HepG2 (cell line): ENCODE results near the gene CARD16. TPM values are rescaled to one million over a fixed set of nuclear protein-coding genes. Genes with fewer than 3 reads are reported as not detected.

Experiments
- ELF1 ChIP-seq: sonication (generic); formaldehyde crosslinking; IDR thresholded peaks from 2 replicates; pipeline ENCODE4 v1.4.0; 2020; ENCODE audit warnings: missing genetic modification reagents
- HMG20A ChIP-seq: IDR thresholded peaks from 2 replicates; pipeline ENCODE4 v1.6.1; 2016; ENCODE audit warnings: borderline replicate concordance
- HNRNPLL ChIP-seq: fragments of 200-400 bp; formaldehyde crosslinking; IDR thresholded peaks from 2 replicates; pipeline ENCODE4 v1.6.1; 2017; ENCODE audit warnings: mild to moderate bottlenecking, low read depth, low read length; ENCODE audit not compliant: poor library complexity, severe bottlenecking
- KAT2B ChIP-seq: fragments of 150-350 bp; IDR thresholded peaks from 2 replicates; pipeline ENCODE4 v1.6.1; 2014; ENCODE audit warnings: low read depth, low read length, borderline replicate concordance
- NFKBIZ ChIP-seq: IDR thresholded peaks from 2 replicates; pipeline ENCODE4 v1.6.1; 2018; ENCODE audit warnings: missing genetic modification reagents, missing compliant biosample characterization
- NR1H2 ChIP-seq: sonication (generic); formaldehyde crosslinking; IDR thresholded peaks from 2 replicates; pipeline ENCODE4 v1.8.1; 2022; ENCODE audit warnings: low read depth, missing genetic modification reagents, borderline replicate concordance
- TEAD3 ChIP-seq: optimal IDR thresholded peaks from 2 replicates; pipeline ENCODE3; 2016; ENCODE audit warnings: borderline replicate concordance
- ZBTB42 ChIP-seq: sonication (generic); formaldehyde crosslinking; IDR thresholded peaks from 2 replicates; pipeline ENCODE4 v1.5.0; 2020; ENCODE audit warnings: mild to moderate bottlenecking, missing genetic modification reagents
- ZFP36 ChIP-seq: fragments of 150-350 bp; IDR thresholded peaks from 2 replicates; pipeline ENCODE4 v1.6.1; 2018; ENCODE audit warnings: borderline replicate concordance, low read length, low read depth; ENCODE audit not compliant: partially characterized antibody
- ZNF232 ChIP-seq: sonication (generic); formaldehyde crosslinking; IDR thresholded peaks from 2 replicates; pipeline ENCODE4 v1.4.0; 2020; ENCODE audit warnings: missing genetic modification reagents, borderline replicate concordance
- ZNF543 ChIP-seq: sonication (generic); formaldehyde crosslinking; IDR thresholded peaks from 2 replicates; pipeline ENCODE4 v1.4.0; 2020; ENCODE audit warnings: mild to moderate bottlenecking, missing genetic modification reagents
- ZZZ3 ChIP-seq: sonication (generic); formaldehyde crosslinking; IDR thresholded peaks from 2 replicates; pipeline ENCODE4 v1.4.0; 2020; ENCODE audit warnings: missing genetic modification reagents, mild to moderate bottlenecking, borderline replicate concordance
- polyA plus RNA-seq, 8 experiments: library from polyadenylated mRNA; depleted of rRNA in 3 of 8; stranded (reverse) in 7 of 8; unstranded in 1 of 8; fragments of >200 nt; fragmentation: Illumina TruSeq in 4 of 8; extraction: Trizol in 4 of 8; gene quantifications; 2 replicates each; pipeline versions ENCODE4 v1.2.1 to v1.2.3, GENCODE V29; 2011 to 2016; ENCODE audit warnings: low read depth in 4 of 8, missing spikeins in 1 of 8, mixed read lengths in 1 of 8; ENCODE audit not compliant: insufficient read depth in 1 of 8
- total RNA-seq, 5 experiments: library from RNA; depleted of rRNA; stranded (reverse); fragments of >200 nt; fragmentation: Illumina TruSeq; extraction: Trizol; gene quantifications; 2 replicates each; pipeline ENCODE4 v1.2.3, GENCODE V29; 2016; ENCODE audit warnings: low read depth in 1 of 5
- TF ChIP-seq, protein P1 (sequence below): sonication (generic); formaldehyde crosslinking; IDR thresholded peaks from 2 replicates; pipeline ENCODE4; 2020; ENCODE audit warnings: missing genetic modification reagents, mild to moderate bottlenecking, borderline replicate concordance
- TF ChIP-seq, protein P2 (sequence below): sonication (generic); formaldehyde crosslinking; IDR thresholded peaks from 2 replicates; pipeline ENCODE4 v1.4.0; 2020; ENCODE audit warnings: missing genetic modification reagents, mild to moderate bottlenecking, borderline replicate concordance
- TF ChIP-seq, protein P3 (sequence below): sonication (generic); formaldehyde crosslinking; IDR thresholded peaks from 2 replicates; pipeline ENCODE4 v1.5.1; 2020; ENCODE audit warnings: missing genetic modification reagents, mild to moderate bottlenecking, borderline replicate concordance
- TF ChIP-seq, protein P4 (sequence below): sonication (generic); formaldehyde crosslinking; IDR thresholded peaks from 2 replicates; pipeline ENCODE4 v1.4.0; 2020; ENCODE audit warnings: missing genetic modification reagents, borderline replicate concordance

The CARD16 gene
- total and polyA plus RNA-seq, 2 of the 13 experiments (the other 11 are each of a cell fraction or from before 2014, with no cell fraction given): 0.34 TPM; not detected in 1

DNA sequence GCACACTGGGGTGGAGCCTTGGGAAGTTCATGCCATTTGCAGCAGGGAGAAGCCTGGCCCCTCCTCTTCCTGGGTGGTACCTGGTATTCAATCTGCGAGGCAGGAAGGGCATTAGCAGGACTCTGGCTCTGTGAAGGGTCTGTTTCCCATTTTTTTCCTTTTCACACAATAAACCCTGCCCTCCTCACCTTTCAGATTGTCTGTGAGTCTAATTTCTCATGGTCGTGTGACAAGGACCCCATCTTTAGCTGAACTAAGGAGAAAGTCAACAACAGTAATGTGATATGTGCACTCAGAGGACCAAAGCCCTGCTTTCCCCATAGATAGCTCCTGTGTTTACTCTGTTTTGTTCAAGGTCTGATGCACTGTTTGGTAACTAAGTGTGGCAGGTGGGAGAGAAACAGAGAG lies 50.1 kb downstream of the CARD16 start (continued):
- TF ChIP-seq, protein P1, sequence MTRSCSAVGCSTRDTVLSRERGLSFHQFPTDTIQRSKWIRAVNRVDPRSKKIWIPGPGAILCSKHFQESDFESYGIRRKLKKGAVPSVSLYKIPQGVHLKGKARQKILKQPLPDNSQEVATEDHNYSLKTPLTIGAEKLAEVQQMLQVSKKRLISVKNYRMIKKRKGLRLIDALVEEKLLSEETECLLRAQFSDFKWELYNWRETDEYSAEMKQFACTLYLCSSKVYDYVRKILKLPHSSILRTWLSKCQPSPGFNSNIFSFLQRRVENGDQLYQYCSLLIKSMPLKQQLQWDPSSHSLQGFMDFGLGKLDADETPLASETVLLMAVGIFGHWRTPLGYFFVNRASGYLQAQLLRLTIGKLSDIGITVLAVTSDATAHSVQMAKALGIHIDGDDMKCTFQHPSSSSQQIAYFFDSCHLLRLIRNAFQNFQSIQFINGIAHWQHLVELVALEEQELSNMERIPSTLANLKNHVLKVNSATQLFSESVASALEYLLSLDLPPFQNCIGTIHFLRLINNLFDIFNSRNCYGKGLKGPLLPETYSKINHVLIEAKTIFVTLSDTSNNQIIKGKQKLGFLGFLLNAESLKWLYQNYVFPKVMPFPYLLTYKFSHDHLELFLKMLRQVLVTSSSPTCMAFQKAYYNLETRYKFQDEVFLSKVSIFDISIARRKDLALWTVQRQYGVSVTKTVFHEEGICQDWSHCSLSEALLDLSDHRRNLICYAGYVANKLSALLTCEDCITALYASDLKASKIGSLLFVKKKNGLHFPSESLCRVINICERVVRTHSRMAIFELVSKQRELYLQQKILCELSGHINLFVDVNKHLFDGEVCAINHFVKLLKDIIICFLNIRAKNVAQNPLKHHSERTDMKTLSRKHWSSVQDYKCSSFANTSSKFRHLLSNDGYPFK (CRISPR knock-in tag): no peak
- no peak for TF ChIP-seq ZNF232 (CRISPR knock-in tag)
- TF ChIP-seq ZZZ3 (CRISPR knock-in tag): no peak
- no peak for TF ChIP-seq ZFP36
- TF ChIP-seq KAT2B: no peak
- TF ChIP-seq, protein P2, sequence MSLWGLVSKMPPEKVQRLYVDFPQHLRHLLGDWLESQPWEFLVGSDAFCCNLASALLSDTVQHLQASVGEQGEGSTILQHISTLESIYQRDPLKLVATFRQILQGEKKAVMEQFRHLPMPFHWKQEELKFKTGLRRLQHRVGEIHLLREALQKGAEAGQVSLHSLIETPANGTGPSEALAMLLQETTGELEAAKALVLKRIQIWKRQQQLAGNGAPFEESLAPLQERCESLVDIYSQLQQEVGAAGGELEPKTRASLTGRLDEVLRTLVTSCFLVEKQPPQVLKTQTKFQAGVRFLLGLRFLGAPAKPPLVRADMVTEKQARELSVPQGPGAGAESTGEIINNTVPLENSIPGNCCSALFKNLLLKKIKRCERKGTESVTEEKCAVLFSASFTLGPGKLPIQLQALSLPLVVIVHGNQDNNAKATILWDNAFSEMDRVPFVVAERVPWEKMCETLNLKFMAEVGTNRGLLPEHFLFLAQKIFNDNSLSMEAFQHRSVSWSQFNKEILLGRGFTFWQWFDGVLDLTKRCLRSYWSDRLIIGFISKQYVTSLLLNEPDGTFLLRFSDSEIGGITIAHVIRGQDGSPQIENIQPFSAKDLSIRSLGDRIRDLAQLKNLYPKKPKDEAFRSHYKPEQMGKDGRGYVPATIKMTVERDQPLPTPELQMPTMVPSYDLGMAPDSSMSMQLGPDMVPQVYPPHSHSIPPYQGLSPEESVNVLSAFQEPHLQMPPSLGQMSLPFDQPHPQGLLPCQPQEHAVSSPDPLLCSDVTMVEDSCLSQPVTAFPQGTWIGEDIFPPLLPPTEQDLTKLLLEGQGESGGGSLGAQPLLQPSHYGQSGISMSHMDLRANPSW (CRISPR knock-in tag): no peak
- peak; percentile 65; the same call in 1 of the 2 replicates for TF ChIP-seq HMG20A (CRISPR knock-in tag)
- TF ChIP-seq TEAD3: peak; percentile 82
- peak; percentile 49; the same call in 1 of the 2 replicates for TF ChIP-seq ELF1 (CRISPR knock-in tag)
- peak; percentile 70; the same call in 1 of the 2 replicates for TF ChIP-seq NFKBIZ (CRISPR knock-in tag)
- TF ChIP-seq, protein P3, sequence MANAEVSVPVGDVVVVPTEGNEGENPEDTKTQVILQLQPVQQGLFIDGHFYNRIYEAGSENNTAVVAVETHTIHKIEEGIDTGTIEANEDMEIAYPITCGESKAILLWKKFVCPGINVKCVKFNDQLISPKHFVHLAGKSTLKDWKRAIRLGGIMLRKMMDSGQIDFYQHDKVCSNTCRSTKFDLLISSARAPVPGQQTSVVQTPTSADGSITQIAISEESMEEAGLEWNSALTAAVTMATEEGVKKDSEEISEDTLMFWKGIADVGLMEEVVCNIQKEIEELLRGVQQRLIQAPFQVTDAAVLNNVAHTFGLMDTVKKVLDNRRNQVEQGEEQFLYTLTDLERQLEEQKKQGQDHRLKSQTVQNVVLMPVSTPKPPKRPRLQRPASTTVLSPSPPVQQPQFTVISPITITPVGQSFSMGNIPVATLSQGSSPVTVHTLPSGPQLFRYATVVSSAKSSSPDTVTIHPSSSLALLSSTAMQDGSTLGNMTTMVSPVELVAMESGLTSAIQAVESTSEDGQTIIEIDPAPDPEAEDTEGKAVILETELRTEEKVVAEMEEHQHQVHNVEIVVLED: no peak
- no peak for TF ChIP-seq ZBTB42
- no peak for TF ChIP-seq HNRNPLL
- TF ChIP-seq NR1H2: no peak
- TF ChIP-seq ZNF543: no peak
- TF ChIP-seq, protein P4, sequence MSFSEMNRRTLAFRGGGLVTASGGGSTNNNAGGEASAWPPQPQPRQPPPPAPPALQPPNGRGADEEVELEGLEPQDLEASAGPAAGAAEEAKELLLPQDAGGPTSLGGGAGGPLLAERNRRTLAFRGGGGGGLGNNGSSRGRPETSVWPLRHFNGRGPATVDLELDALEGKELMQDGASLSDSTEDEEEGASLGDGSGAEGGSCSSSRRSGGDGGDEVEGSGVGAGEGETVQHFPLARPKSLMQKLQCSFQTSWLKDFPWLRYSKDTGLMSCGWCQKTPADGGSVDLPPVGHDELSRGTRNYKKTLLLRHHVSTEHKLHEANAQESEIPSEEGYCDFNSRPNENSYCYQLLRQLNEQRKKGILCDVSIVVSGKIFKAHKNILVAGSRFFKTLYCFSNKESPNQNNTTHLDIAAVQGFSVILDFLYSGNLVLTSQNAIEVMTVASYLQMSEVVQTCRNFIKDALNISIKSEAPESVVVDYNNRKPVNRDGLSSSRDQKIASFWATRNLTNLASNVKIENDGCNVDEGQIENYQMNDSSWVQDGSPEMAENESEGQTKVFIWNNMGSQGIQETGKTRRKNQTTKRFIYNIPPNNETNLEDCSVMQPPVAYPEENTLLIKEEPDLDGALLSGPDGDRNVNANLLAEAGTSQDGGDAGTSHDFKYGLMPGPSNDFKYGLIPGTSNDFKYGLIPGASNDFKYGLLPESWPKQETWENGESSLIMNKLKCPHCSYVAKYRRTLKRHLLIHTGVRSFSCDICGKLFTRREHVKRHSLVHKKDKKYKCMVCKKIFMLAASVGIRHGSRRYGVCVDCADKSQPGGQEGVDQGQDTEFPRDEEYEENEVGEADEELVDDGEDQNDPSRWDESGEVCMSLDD (CRISPR knock-in tag): no peak
